WTC11 (cell line): ENCODE measurements around the gene SELENOV. TPM values are rescaled to one million over a fixed set of nuclear protein-coding genes. Genes with fewer than 3 reads are reported as not detected.

ENCODE experiments used
- ATAC-seq: fragments of 200-7000 bp; cut with Tn5 transposase; 2 replicates; pipeline ENCODE4 v1.10.0; 2021; ENCODE audit warnings: mild to moderate bottlenecking, moderate library complexity
- CTCF ChIA-PET: fragments of 300-600 bp; sonication (Branson Sonifier 250); formaldehyde crosslinking; loops from one replicate; lab custom pipeline; 2021; ENCODE audit warnings: antibody characterized with exemption; lab: Charles Lee
- POLR2A ChIA-PET: fragments of 350-600 bp; sonication (Branson Sonifier 250); formaldehyde crosslinking; loops from one replicate; lab custom pipeline; 2021; ENCODE audit warnings: antibody characterized with exemption; lab: Charles Lee
- DNase-seq: peaks from one replicate; pipeline ENCODE4 v3.0.0; 2021; ENCODE audit warnings: low spot score
- H3K27ac Mint-ChIP-seq: 2 replicates; pipeline ENCODE4 v1.8.0; 2021; ENCODE audit warnings: mixed read lengths
- H3K27me3 Mint-ChIP-seq: 2 replicates; pipeline ENCODE4 v1.8.0; 2021; ENCODE audit warnings: low read depth, mild to moderate bottlenecking, moderate library complexity, mixed read lengths
- H3K36me3 Mint-ChIP-seq: 2 replicates; pipeline ENCODE4 v1.8.0; 2021; ENCODE audit warnings: mixed read lengths
- H3K4me1 Mint-ChIP-seq: 2 replicates; pipeline ENCODE4 v1.8.0; 2022; ENCODE audit warnings: mixed read lengths
- H3K4me3 Mint-ChIP-seq: 2 replicates; pipeline ENCODE4 v1.8.0; 2021; ENCODE audit warnings: mild to moderate bottlenecking, moderate library complexity, mixed read lengths
- H3K9me3 Mint-ChIP-seq: 2 replicates; pipeline ENCODE4 v1.8.0; 2021; ENCODE audit warnings: mixed read lengths
- CREB1 ChIP-seq: sonication (generic); formaldehyde crosslinking; IDR thresholded peaks from 2 replicates; pipeline ENCODE4 v1.8.0; 2023; ENCODE audit warnings: mild to moderate bottlenecking, missing genetic modification reagents
- ESRRA ChIP-seq: sonication (generic); formaldehyde crosslinking; IDR thresholded peaks from 2 replicates; pipeline ENCODE4 v1.8.1; 2022; ENCODE audit warnings: mild to moderate bottlenecking, missing genetic modification reagents, borderline replicate concordance
- FOXP1 ChIP-seq: sonication (generic); formaldehyde crosslinking; IDR thresholded peaks from 2 replicates; pipeline ENCODE4 v1.8.0; 2022; ENCODE audit warnings: missing genetic modification reagents, mild to moderate bottlenecking, moderate library complexity, borderline replicate concordance
- GRHL2 ChIP-seq: fragments of 250-450 bp; sonication (Bioruptor Pico); IDR thresholded peaks from 2 replicates; pipeline ENCODE4 v1.8.0; 2022; ENCODE audit warnings: mild to moderate bottlenecking, moderate library complexity; ENCODE audit not compliant: insufficient replicate concordance, severe bottlenecking
- IRF2 ChIP-seq: sonication (generic); formaldehyde crosslinking; IDR thresholded peaks from 2 replicates; pipeline ENCODE4 v1.8.0; 2022; ENCODE audit warnings: low read depth, missing genetic modification reagents, borderline replicate concordance
- JUN ChIP-seq: sonication (generic); formaldehyde crosslinking; IDR thresholded peaks from 2 replicates; pipeline ENCODE4 v1.8.0; 2023; ENCODE audit warnings: mild to moderate bottlenecking, missing genetic modification reagents
- KAT7 ChIP-seq: sonication (generic); formaldehyde crosslinking; IDR thresholded peaks from 2 replicates; pipeline ENCODE4 v1.8.1; 2023; ENCODE audit warnings: missing genetic modification reagents, mild to moderate bottlenecking, borderline replicate concordance
- NFYB ChIP-seq: sonication (generic); formaldehyde crosslinking; conservative IDR thresholded peaks from 2 replicates; pipeline ENCODE4 v1.8.0; 2022; ENCODE audit warnings: low read depth, missing genetic modification reagents
- NR2C2 ChIP-seq: sonication (generic); formaldehyde crosslinking; IDR thresholded peaks from 2 replicates; pipeline ENCODE4 v1.8.0; 2022; ENCODE audit warnings: mild to moderate bottlenecking, missing genetic modification reagents
- OVOL2 ChIP-seq: fragments of 250-450 bp; sonication (Bioruptor Pico); IDR thresholded peaks from 2 replicates; pipeline ENCODE4 v1.9.0; 2021; ENCODE audit warnings: mild to moderate bottlenecking, borderline replicate concordance
- SMAD3 ChIP-seq: sonication (generic); formaldehyde crosslinking; IDR thresholded peaks from 2 replicates; pipeline ENCODE4 v1.8.0; 2022; ENCODE audit warnings: missing genetic modification reagents, mild to moderate bottlenecking, borderline replicate concordance
- ZNF396 ChIP-seq: fragments of 250-450 bp; sonication (Bioruptor Pico); IDR thresholded peaks from 2 replicates; pipeline ENCODE4 v1.8.0; 2021; ENCODE audit warnings: mild to moderate bottlenecking, moderate library complexity, borderline replicate concordance
- ZNF671 ChIP-seq: fragments of 250-450 bp; sonication (Bioruptor Pico); IDR thresholded peaks from 2 replicates; pipeline ENCODE4 v1.8.0; 2021; ENCODE audit warnings: mild to moderate bottlenecking
- total RNA-seq: library from RNA; stranded (reverse); gene quantifications from 3 replicates; pipeline ENCODE4 v1.2.3, GENCODE V29; 2021
- TF ChIP-seq, protein P1 (sequence below): sonication (generic); formaldehyde crosslinking; IDR thresholded peaks from 2 replicates; pipeline ENCODE4 v1.8.1; 2022; ENCODE audit warnings: mild to moderate bottlenecking, missing genetic modification reagents, moderate library complexity, borderline replicate concordance
- TF ChIP-seq, protein P2 (sequence below): fragments of 250-450 bp; sonication (Bioruptor Pico); IDR thresholded peaks from 2 replicates; pipeline ENCODE4 v1.9.0; 2021; ENCODE audit warnings: mild to moderate bottlenecking
- TF ChIP-seq, protein P3 (sequence below): sonication (generic); formaldehyde crosslinking; IDR thresholded peaks from 2 replicates; pipeline ENCODE4 v1.8.1; 2023; ENCODE audit warnings: mild to moderate bottlenecking, moderate library complexity, missing genetic modification reagents
- TF ChIP-seq, protein P4 (sequence below): sonication (generic); formaldehyde crosslinking; IDR thresholded peaks from 2 replicates; pipeline ENCODE4 v1.8.1; 2022; ENCODE audit warnings: low read depth, missing genetic modification reagents, borderline replicate concordance
- TF ChIP-seq, protein P5 (sequence below): sonication (generic); formaldehyde crosslinking; IDR thresholded peaks from 2 replicates; pipeline ENCODE4 v1.8.0; 2022; ENCODE audit warnings: mild to moderate bottlenecking, missing genetic modification reagents
- TF ChIP-seq, protein P6 (sequence below): sonication (generic); formaldehyde crosslinking; conservative IDR thresholded peaks from 2 replicates; pipeline ENCODE4 v1.8.1; 2023; ENCODE audit warnings: mild to moderate bottlenecking, low read depth, missing genetic modification reagents, moderate library complexity

The SELENOV gene
- total RNA-seq, 1 experiment from 2014 or later = 12.6 TPM

DNA sequence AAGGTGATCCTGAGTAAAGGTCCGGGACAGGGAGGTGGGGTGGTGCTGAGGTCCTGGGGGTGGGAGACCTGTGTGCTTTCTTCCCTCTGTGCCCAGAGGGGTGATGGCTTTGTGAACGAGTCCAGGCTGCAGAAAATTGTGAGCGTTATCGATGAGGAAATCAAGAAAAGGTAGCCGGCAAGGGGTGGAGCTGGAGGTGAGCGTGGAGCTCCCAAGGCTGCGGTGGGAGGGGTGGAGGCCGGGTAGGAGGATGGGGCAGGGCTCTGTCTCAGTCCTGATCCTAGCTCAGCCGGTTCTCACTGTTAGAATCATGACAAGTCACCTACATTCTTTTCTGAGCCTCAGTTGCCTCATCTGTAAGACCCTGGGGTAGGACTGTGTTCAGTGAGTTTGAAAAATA, 4.0 kb downstream of the SELENOV start:
- H3K27ac Mint-ChIP-seq = peak overlapping the region; percentile 67; the same call in 1 of the 2 replicates
- H3K4me1 Mint-ChIP-seq = peaks cover 27% of the 10 kb centered on the region
- H3K9me3 Mint-ChIP-seq = no peaks in the 10 kb centered on the region; the same call in 1 of the 2 replicates
- H3K4me3 Mint-ChIP-seq = peak overlapping the region; percentile 63
- peaks cover 9% of the 10 kb centered on the region for H3K27me3 Mint-ChIP-seq
- no peak for ATAC-seq
- CTCF ChIA-PET = interaction anchor here (0.8 to 3.3 kb wide), 10 partner anchors 13 to 78 kb away, joined by 3 to 24 read pairs (median 4); partner anchors contain the start of genes EID2B and TIMM50
- POLR2A ChIA-PET = interaction anchor here (0.6 to 1.3 kb wide), 2 partner anchors 20 to 316 kb away, joined by 4 to 6 read pairs; no protein-coding TSS in a partner anchor
- H3K36me3 Mint-ChIP-seq = peaks cover 12% of the 10 kb centered on the region
- no peak for TF ChIP-seq ESRRA (CRISPR knock-in tag)
- no peak for TF ChIP-seq SMAD3
- TF ChIP-seq, protein P1, sequence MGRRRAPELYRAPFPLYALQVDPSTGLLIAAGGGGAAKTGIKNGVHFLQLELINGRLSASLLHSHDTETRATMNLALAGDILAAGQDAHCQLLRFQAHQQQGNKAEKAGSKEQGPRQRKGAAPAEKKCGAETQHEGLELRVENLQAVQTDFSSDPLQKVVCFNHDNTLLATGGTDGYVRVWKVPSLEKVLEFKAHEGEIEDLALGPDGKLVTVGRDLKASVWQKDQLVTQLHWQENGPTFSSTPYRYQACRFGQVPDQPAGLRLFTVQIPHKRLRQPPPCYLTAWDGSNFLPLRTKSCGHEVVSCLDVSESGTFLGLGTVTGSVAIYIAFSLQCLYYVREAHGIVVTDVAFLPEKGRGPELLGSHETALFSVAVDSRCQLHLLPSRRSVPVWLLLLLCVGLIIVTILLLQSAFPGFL (CRISPR knock-in tag) = no peak
- TF ChIP-seq ZNF671 (CRISPR knock-in tag) = no peak
- TF ChIP-seq FOXP1 = no peak
- no peak for TF ChIP-seq CREB1
- TF ChIP-seq, protein P2, sequence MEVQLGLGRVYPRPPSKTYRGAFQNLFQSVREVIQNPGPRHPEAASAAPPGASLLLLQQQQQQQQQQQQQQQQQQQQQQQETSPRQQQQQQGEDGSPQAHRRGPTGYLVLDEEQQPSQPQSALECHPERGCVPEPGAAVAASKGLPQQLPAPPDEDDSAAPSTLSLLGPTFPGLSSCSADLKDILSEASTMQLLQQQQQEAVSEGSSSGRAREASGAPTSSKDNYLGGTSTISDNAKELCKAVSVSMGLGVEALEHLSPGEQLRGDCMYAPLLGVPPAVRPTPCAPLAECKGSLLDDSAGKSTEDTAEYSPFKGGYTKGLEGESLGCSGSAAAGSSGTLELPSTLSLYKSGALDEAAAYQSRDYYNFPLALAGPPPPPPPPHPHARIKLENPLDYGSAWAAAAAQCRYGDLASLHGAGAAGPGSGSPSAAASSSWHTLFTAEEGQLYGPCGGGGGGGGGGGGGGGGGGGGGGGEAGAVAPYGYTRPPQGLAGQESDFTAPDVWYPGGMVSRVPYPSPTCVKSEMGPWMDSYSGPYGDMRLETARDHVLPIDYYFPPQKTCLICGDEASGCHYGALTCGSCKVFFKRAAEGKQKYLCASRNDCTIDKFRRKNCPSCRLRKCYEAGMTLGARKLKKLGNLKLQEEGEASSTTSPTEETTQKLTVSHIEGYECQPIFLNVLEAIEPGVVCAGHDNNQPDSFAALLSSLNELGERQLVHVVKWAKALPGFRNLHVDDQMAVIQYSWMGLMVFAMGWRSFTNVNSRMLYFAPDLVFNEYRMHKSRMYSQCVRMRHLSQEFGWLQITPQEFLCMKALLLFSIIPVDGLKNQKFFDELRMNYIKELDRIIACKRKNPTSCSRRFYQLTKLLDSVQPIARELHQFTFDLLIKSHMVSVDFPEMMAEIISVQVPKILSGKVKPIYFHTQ = no peak
- TF ChIP-seq, protein P3, sequence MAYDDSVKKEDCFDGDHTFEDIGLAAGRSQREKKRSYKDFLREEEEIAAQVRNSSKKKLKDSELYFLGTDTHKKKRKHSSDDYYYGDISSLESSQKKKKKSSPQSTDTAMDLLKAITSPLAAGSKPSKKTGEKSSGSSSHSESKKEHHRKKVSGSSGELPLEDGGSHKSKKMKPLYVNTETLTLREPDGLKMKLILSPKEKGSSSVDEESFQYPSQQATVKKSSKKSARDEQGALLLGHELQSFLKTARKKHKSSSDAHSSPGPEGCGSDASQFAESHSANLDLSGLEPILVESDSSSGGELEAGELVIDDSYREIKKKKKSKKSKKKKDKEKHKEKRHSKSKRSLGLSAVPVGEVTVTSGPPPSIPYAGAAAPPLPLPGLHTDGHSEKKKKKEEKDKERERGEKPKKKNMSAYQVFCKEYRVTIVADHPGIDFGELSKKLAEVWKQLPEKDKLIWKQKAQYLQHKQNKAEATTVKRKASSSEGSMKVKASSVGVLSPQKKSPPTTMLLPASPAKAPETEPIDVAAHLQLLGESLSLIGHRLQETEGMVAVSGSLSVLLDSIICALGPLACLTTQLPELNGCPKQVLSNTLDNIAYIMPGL (CRISPR knock-in tag) = no peak
- TF ChIP-seq OVOL2 = no peak
- no peak for TF ChIP-seq IRF2 (CRISPR knock-in tag)
- TF ChIP-seq, all 79 proteins: peak for 0
- DNase-seq = no peak

DNA sequence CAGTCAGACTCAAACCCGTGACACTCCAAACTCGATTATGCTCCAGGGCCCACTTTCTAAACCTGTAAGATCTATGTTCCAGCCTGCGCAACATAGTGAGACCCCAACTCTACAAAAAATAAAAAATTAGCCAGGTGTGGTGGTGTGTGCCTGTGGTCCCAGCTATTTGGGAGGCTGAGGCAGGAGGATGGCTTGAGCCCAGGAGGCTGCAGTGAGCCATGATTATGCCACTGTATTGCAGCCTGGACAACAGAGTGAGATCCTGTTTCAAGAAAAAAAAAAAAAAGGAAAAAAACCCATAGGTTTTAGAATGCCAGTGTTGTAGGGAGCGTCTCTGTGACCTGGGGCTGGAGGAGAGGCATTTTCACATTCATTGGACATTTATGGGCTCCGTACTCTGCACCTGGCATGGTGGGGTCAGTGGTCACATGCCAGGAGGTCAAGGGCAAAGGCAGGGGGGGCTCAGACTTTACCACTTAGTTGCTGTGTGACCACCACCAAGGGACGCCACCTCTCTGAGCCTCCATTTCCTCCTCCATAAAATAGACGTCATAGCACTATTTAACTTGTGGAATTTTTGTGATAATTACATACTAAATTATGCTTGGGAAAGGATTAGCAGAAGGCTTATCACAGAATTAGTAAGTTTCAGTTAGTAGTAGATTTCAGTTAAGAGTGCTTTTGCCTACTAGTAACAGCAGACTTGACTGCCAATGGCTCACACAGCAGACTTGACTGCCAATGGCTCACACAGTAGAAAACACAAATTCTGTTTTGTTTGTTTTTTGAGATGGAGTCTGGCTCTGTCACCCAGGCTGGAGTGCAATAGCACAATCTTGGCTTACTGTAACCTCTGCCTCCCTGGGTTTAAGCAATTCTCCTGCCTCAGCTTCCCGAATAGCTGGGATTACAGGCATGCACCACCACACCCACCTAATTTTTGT, 5.9 kb downstream of the SELENOV start:
- DNase-seq (no peak), ATAC-seq (no peak)
- Mint-ChIP-seq H3K9me3 (no peaks in the 10 kb centered on the region; the same call in 1 of the 2 replicates), H3K27ac (no peak overlapping the region), H3K4me3 (no peak overlapping the region), H3K36me3 (peaks cover 16% of the 10 kb centered on the region), H3K4me1 (peaks cover 24% of the 10 kb centered on the region), H3K27me3 (no peaks in the 10 kb centered on the region; the same call in 1 of the 2 replicates)
- ChIA-PET CTCF (interaction anchor here (1.2 to 3.3 kb wide), 3 partner anchors 8 to 23 kb away, joined by 3 to 21 read pairs (median 8); partner anchors contain the start of gene EID2B), POLR2A (interaction anchor here (0.7 kb wide), 1 partner anchor 32 kb away, joined by 4 read pairs; no protein-coding TSS in a partner anchor)
- TF ChIP-seq, protein P4, sequence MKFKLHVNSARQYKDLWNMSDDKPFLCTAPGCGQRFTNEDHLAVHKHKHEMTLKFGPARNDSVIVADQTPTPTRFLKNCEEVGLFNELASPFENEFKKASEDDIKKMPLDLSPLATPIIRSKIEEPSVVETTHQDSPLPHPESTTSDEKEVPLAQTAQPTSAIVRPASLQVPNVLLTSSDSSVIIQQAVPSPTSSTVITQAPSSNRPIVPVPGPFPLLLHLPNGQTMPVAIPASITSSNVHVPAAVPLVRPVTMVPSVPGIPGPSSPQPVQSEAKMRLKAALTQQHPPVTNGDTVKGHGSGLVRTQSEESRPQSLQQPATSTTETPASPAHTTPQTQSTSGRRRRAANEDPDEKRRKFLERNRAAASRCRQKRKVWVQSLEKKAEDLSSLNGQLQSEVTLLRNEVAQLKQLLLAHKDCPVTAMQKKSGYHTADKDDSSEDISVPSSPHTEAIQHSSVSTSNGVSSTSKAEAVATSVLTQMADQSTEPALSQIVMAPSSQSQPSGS = no peak
- TF ChIP-seq KAT7 (CRISPR knock-in tag) (no peak), JUN (CRISPR knock-in tag) (no peak), GRHL2 (no peak), NFYB (no peak), ZNF396 (CRISPR knock-in tag) (no peak), NR2C2 (no peak)
- TF ChIP-seq, protein P3 (CRISPR knock-in tag) = no peak
- TF ChIP-seq, protein P5, sequence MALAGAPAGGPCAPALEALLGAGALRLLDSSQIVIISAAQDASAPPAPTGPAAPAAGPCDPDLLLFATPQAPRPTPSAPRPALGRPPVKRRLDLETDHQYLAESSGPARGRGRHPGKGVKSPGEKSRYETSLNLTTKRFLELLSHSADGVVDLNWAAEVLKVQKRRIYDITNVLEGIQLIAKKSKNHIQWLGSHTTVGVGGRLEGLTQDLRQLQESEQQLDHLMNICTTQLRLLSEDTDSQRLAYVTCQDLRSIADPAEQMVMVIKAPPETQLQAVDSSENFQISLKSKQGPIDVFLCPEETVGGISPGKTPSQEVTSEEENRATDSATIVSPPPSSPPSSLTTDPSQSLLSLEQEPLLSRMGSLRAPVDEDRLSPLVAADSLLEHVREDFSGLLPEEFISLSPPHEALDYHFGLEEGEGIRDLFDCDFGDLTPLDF (CRISPR knock-in tag) = no peak
- TF ChIP-seq, protein P6, sequence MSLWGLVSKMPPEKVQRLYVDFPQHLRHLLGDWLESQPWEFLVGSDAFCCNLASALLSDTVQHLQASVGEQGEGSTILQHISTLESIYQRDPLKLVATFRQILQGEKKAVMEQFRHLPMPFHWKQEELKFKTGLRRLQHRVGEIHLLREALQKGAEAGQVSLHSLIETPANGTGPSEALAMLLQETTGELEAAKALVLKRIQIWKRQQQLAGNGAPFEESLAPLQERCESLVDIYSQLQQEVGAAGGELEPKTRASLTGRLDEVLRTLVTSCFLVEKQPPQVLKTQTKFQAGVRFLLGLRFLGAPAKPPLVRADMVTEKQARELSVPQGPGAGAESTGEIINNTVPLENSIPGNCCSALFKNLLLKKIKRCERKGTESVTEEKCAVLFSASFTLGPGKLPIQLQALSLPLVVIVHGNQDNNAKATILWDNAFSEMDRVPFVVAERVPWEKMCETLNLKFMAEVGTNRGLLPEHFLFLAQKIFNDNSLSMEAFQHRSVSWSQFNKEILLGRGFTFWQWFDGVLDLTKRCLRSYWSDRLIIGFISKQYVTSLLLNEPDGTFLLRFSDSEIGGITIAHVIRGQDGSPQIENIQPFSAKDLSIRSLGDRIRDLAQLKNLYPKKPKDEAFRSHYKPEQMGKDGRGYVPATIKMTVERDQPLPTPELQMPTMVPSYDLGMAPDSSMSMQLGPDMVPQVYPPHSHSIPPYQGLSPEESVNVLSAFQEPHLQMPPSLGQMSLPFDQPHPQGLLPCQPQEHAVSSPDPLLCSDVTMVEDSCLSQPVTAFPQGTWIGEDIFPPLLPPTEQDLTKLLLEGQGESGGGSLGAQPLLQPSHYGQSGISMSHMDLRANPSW (CRISPR knock-in tag) = no peak
